HG02623 (cell line): ENCODE results near the gene CWC27.

Experiments
- ATAC-seq: cut with Tn5 transposase; IDR thresholded peaks from one replicate; pipeline ENCODE4 v1.9.1; 2021; ENCODE audit warnings: moderate library complexity; ENCODE audit not compliant: unreplicated experiment

CWC27 gene, protein sequence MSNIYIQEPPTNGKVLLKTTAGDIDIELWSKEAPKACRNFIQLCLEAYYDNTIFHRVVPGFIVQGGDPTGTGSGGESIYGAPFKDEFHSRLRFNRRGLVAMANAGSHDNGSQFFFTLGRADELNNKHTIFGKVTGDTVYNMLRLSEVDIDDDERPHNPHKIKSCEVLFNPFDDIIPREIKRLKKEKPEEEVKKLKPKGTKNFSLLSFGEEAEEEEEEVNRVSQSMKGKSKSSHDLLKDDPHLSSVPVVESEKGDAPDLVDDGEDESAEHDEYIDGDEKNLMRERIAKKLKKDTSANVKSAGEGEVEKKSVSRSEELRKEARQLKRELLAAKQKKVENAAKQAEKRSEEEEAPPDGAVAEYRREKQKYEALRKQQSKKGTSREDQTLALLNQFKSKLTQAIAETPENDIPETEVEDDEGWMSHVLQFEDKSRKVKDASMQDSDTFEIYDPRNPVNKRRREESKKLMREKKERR

GRCh38 chr5:64768358-64769312, at the start of gene CWC27, which contains the start of gene SREK1IP1:
TSS of gene CWC27 (plus strand) at chr5:64768930. CDS start at chr5:64769147, 217 bp downstream.
TSS of gene SREK1IP1 (minus strand) at chr5:64768691. CDS start at chr5:64768517, 174 bp downstream.
- peak; percentile 97 for ATAC-seq

DNA sequence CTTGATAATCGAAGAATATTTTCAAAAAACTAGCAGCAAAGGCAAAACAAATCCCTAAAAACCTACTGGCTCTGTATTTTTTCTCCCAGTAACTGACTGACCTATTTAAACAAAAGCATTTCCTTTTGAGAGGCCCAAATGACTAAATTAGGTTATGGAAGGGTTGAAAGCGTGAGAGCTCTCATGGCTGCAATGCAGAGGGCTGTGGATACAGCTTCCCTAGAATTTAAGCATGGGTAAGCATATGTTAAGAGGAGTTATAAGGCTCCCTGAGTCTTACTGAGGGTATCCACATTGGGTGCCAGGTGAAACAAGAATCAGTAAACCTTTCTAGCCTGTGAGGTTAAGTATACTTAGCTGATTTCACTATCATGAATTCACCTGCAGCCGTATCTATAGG, 46.1 kb upstream of the CWC27 start:
- ATAC-seq = no peak

DNA sequence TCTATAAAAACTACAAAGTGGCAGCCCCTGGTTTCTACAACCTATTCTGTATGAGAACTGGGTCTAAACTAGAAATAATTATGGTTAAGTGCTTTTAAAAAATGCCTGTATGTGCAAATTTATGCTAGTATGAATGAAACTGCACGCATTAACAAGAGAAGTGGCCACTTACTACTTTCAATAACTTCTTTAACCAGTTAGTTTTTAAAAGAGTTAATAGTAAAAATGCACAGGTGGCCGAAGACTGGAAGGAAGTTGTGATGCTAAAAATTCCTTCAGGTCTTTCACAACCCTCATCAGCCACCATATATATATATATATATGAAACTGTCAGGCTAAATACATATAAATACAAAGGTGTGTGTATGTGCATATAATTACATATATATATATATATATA, 41.6 kb upstream of the CWC27 start:
- no peak for ATAC-seq

DNA sequence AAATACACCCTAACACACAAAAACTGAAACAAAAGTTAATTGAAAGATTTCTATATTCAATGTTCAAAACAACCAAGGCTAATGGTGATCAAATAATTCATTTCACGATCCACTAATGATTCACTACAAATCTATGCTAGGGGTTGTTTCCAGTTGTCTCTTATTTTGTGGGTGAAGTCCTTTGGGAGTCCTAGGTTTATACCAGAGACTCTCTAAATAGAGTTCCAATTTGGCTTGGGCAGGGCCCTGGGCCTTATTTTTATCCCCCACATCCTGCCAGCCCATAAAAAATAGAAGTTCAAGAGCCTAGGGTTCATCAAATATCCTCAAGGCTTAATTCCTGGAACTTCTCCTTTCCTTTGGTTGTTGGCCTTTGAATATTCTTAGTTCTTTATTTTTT, 26.3 kb upstream of the CWC27 start:
- ATAC-seq = no peak

DNA sequence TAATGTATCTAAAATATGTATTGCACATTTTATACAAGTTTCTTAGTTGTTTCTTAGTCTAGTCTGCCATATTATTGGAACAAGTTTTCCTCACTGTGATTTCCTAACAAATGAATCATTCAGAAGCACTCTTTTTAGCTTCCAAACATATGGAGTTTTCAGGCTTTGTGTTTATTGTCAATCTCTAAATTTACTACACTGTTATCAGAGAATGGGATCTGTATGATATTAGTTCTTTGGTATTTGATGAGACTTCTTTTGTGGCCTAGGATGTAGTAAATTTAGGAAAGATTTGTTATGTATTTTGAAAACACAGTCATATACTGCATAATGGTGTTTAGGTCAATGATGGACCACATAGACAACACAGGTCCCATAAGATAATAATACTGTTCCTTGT, 25.9 kb upstream of the CWC27 start:
- ATAC-seq = no peak

GRCh38 chr5:64744914-64745313, 23.8 kb upstream of the CWC27 start:
- no peak for ATAC-seq

GRCh38 chr5:64746446-64746845, 22.3 kb upstream of the CWC27 start:
- no peak for ATAC-seq

DNA sequence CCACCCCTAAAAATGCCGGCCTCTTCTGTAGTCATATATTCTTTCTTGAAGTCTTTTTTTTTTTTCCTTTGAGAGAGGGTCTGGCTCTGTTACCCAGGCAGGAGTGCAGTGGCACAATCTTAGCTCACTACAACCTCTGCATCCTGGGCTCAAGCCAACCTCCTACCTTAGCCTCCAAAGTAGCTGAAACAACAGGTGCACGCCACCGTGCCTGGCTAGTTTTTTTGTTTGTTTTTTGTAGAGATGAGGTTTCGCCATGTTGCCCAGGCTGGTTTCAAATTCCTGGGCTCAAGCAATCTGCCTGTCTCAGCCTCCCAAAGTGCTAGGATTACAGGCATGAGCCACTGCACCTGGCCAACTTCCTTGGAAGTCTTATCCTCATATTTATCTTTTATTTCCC, 19.3 kb upstream of the CWC27 start:
- no peak for ATAC-seq

GRCh38 chr5:64754066-64754465, 14.7 kb upstream of the CWC27 start:
- no peak for ATAC-seq

DNA sequence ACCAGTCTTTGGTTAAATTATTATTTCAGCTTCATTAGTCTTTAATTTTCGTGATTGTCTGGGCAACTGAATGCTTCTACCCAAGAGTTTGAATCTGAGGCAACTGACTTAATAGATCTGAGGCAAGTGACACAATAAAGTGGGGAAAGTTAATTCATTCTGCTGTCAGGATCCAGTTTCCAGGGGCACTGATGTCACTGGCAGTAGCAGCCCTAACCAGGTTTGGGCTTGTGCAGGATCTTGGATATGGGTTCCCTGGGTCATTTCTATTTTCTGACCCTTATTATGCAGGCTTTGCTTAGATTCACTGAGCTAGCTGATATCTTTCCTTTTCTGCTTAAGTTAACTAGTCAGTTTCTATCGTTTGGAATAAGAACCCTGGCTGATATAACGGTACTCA, 9.8 kb upstream of the CWC27 start:
- ATAC-seq = no peak

GRCh38 chr5:64759960-64760660, 8.6 kb upstream of the CWC27 start:
- ATAC-seq = no peak

DNA sequence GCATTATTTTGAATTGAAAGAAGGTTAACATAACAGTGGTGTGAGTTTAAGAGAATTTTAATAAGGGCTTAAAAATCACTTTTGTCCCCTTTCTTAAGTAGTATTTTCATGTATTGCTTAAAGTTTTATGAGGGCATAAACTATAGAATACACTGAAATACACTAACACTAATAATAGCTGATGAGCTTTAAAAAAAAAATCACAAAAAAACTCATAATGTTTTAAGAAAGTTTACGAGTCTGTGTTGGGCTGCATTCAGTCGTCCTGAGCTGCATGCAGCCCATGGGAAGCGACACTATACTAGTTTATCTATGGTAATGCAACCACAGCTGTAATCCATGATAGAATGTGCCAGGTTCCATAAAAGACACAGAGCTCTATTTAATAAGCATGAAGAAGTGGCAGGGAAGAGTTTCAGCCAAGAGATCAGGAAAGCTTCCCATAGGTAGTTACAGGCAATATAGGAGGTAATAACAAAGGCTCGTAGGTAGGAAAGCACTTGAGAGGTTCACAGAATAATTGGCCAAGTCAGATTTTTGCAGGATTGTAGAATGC, 4.7 kb upstream of the CWC27 start:
- no peak for ATAC-seq

DNA sequence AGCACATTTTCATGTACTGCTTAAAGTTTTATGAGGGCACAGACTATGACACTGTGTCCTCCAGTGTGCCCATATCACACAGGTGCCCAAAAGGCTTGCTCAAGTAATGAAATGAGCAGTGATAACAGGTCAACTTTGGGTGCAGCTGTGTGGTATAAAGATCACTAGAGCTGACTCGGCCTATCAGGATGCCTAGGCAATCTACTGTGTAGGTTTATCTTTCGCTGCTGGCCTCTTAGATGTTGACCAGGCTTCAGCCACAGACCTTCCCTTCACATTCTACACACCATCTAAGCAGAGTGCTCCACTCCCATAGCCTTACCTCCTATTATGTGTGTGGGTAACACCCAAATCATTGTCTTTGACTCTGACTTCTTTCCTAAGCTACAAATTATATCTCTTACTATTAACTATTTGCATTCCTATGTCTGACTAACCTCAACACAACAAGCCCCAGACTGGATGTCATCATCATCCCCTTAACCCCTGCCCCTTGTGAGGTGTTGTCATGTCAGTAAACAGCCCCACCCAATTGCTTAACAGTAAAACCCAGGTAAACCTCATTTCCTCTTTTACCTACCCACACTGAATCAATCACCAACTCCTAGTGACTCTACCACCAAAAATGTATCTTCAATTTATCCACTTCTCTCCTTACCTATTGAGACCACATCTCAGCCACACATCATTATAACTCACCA, 2.8 kb upstream of the CWC27 start:
- ATAC-seq = no peak

GRCh38 chr5:64766941-64767340, 1.8 kb upstream of the CWC27 start:
- ATAC-seq = no peak

DNA sequence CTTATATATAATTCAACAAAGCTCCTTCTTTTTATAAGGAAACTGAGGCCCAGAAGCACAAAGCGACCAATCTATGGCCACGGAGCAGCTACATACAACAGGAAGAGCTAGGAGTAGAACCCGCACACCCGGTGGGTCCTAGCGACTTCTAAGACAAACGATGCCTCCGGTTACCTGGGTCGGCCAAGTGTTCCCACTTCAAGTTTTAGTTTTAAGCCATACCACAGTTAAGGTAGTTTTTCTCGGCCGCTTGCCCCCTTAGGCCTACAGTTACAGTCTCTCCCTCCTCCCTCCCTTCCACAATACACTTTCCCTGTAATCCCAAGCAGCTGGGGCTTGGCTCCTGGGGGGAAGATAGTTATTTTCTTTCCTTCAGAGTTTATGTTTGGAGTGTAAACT, 772 bp upstream of the CWC27 start:
- peak; percentile 4 for ATAC-seq

DNA sequence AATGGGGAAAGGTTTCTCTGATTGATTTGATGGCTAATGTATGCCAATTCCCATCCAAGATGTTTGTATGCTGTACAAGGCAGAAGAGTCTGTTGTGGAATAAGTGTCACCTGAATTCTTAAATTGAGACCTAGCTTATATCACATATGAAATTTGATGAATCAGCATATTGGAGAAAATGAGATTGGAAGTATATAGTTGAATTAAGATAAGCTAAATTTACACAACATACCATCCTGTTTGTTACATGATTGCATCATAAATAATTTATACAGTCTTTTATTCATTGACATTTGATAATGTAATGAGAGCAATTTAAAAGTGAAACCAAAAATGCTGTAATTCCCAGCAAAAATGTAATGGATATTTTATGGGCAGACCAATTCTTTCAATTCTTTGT, 1.1 kb downstream of the CWC27 start:
- no peak for ATAC-seq

- no peak for ATAC-seq
Observed at GRCh38 chr5:64771736-64772135, 3.0 kb downstream of the CWC27 start.

DNA sequence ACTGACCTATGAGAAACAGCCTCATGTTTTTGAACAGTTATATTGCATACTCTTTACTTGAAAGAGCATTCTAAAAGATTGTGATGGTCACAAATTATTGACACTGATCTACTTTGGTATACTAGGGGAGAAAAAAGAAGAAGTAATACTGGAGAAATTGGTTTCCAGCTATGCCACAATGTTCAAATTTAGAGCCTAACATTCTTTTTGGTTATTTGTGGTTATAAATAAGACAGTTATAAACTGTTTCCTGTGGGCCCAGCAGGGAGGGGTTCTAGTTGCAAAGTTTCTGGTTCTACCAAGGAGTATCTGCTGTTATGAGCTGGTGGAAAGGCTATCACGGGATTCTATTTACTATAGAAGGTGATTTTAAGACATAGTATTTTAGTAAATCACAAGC, 4.8 kb downstream of the CWC27 start:
- ATAC-seq = peak; percentile 38

DNA sequence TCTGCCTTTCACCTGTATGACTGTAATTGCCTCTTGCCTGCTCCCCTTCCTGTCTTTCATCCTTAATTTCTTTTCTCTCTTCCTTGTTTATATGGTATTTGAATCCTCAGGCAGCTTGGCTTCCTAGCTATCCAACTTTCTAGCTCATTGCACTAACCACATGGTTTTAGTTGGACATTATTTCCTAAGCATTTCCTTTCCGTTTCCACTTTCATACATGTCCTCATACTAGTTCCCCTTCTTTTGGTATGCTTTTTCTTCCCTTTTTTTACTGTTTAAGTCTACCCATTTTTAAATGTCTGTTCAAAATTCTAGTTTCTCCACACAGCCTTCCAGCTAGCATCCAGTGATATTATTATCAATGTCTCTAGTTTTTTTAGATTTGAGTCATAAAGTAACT, 6.6 kb downstream of the CWC27 start:
- no peak for ATAC-seq

- ATAC-seq = peak; percentile 90
Observed at GRCh38 chr5:64784451-64785025, 15.8 kb downstream of the CWC27 start.
